H1 (cell line): ENCODE measurements around the gene GPC3. TPM values are rescaled to one million over a fixed set of nuclear protein-coding genes. Genes with fewer than 3 reads are reported as not detected.

ENCODE experiments used
- CHD7 ChIP-seq: fragments of 300-600 bp; sonication (generic); IDR thresholded peaks from 2 replicates; pipeline ENCODE4 v1.7.1; 2012; ENCODE audit warnings: low read length, moderate library complexity, mild to moderate bottlenecking, inconsistent platforms; ENCODE audit not compliant: insufficient replicate concordance
- CTBP2 ChIP-seq: IDR thresholded peaks from 2 replicates; pipeline ENCODE4 v1.7.0; 2011; ENCODE audit warnings: borderline replicate concordance, mild to moderate bottlenecking, moderate library complexity, mixed read lengths, low read length; ENCODE audit not compliant: insufficient read depth, insufficient read length
- EGR1 ChIP-seq: IDR thresholded peaks from 2 replicates; pipeline ENCODE4 v1.6.1; 2011; ENCODE audit warnings: low read depth, low read length, borderline replicate concordance
- KDM1A ChIP-seq: fragments of 200-600, 300-600 bp; sonication (generic); IDR thresholded peaks from 2 replicates; pipeline ENCODE4 v1.7.1; 2016; ENCODE audit warnings: mild to moderate bottlenecking, low read length, borderline replicate concordance
- NRF1 ChIP-seq: IDR thresholded peaks from 2 replicates; pipeline ENCODE4 v1.6.1; 2011; ENCODE audit warnings: mild to moderate bottlenecking, low read depth, low read length, improper control_type of control experiment
- RAD21 ChIP-seq, 2 experiments: IDR thresholded peaks in 1 of 2; conservative IDR thresholded peaks in 1 of 2; 2 replicates each; pipeline ENCODE4 v1.6.1; 2011; ENCODE audit warnings: low read depth in 2 of 2, low read length in 2 of 2, improper control_type of control experiment in 1 of 2, inconsistent platforms in 1 of 2, mild to moderate bottlenecking in 1 of 2, moderate library complexity in 1 of 2
- RNF2 ChIP-seq: fragments of 200-900, 300-1000 bp; sonication (generic); IDR thresholded peaks from 2 replicates; pipeline ENCODE4 v1.7.1; 2016; ENCODE audit warnings: borderline replicate concordance, low read depth, mild to moderate bottlenecking, antibody characterized with exemption, low read length; ENCODE audit not compliant: poor library complexity, severe bottlenecking; ENCODE audit errors: missing control alignments
- SP2 ChIP-seq: IDR thresholded peaks from 2 replicates; pipeline ENCODE4 v1.6.1; 2012; ENCODE audit warnings: mild to moderate bottlenecking, low read length, inconsistent platforms
- TAF1 ChIP-seq: IDR thresholded peaks from 2 replicates; pipeline ENCODE4 v1.6.1; 2011; ENCODE audit warnings: mild to moderate bottlenecking, low read depth, low read length
- TEAD4 ChIP-seq: IDR thresholded peaks from 2 replicates; pipeline ENCODE4 v1.6.1; 2012; ENCODE audit warnings: low read depth, low read length, inconsistent platforms, mixed read lengths
- YY1 ChIP-seq: IDR thresholded peaks from 2 replicates; pipeline ENCODE4 v1.6.1; 2011; ENCODE audit warnings: low read depth, mild to moderate bottlenecking, low read length
- ZNF274 ChIP-seq: IDR thresholded peaks from 2 replicates; pipeline ENCODE4 v1.7.0; 2012; ENCODE audit warnings: low read length, borderline replicate concordance; ENCODE audit errors: extremely low read depth
- polyA plus RNA-seq, 7 experiments: library from polyadenylated mRNA; depleted of rRNA in 3 of 7; stranded (reverse) in 5 of 7; unstranded in 2 of 7; fragments of >200 nt in 5 of 7; fragments of 200-250 nt in 2 of 7; gene quantifications; 1 replicate in 5 of 7; 2 replicates in 1 of 7; 4 replicates in 1 of 7; pipeline versions ENCODE4 v1.2.1 to v1.2.3, GENCODE V29; 2011 to 2013; ENCODE audit warnings: missing spikeins in 2 of 7, mixed read lengths in 2 of 7
- total RNA-seq: library from RNA; stranded (reverse); fragmentation: NEBNext Ultra II Directional; extraction: Animal tissue kit (Norgen Biotek cat#: 25700); gene quantifications from 2 replicates; pipeline ENCODE4 v1.2.1, GENCODE V29; 2021

GPC3 gene
- total and polyA plus RNA-seq, 2 of the 8 experiments (the other 6 are each of a cell fraction or from before 2014, with no cell fraction given) = 64.8 to 71.9 TPM

- TF ChIP-seq CHD7 (no peak), ZNF274 (no peak), KDM1A (no peak), YY1 (no peak), TEAD4 (no peak), SP2 (no peak), NRF1 (no peak), CTBP2 (no peak), EGR1 (no peak), RNF2 (no peak), RAD21 (IDR thresholded peaks at IDR 0.05 in 1 of 2, conservative IDR thresholded peaks at IDR 0.05 in 1 of 2; ENCODE audit: low read depth in 2 of 2, low read length in 2 of 2) (no peak), TAF1 (no peak)
Measured at GRCh38 chrX:133559909-133560308, 425.5 kb downstream of the GPC3 start (continued).
